DND-41 (cell line): ENCODE measurements around the gene SLC25A45.
A peak's percentile ranks its signal among the peaks of the same experiment; 100 is the strongest.

Experiments used
- EZH2 ChIP-seq: IDR thresholded peaks from 3 replicates; pipeline ENCODE4 v1.6.1; 2012; ENCODE audit warnings: borderline replicate concordance, low read depth, mild to moderate bottlenecking, moderate library complexity, low read length, inconsistent platforms; ENCODE audit not compliant: severe bottlenecking
- TF ChIP-seq, protein P1 (sequence below): IDR thresholded peaks from 2 replicates; pipeline ENCODE4 v1.5.1; 2012; ENCODE audit warnings: borderline replicate concordance, low read length, moderate library complexity, mild to moderate bottlenecking; ENCODE audit not compliant: poor library complexity, severe bottlenecking; ENCODE audit errors: extremely low read depth

DNA sequence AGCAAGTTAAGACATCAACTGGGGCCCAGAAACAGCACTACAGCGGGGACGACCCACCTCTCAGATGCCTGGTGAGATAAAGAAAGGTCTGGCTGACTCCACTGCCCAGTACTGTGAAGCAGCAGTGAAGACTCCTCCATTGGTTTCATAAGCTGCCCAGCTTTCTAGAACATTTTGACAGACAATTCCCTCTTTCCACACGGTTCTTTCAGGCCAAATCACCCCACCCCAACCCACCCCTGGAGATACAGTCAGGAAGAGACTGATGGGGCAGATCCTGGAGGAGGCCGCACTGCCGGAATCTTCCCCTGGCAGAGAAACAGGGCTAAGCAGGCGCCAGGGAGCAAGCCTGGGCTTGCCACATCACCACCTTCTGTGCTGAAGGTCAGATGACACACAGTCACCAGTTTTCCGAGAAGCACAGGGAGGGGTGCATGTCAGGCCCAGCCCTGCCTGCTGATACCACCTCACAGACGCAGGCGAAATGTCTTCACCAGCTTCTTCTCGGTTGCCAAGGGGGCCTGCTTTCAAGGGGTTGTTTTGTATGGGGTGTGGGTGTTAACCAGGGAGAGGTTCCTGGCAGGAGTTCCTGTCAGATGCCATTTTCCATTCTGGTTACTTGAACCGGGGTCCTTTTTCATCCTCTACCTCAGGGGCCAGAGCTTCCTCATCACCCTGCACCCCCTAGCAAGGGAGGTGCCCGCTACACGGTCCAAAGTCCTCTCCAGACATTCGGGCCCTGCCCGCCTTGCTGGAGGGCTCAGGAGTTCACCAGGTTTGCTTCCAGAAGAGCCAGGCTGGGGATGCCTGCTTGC, 38.7 kb upstream of the SLC25A45 start:
- TF ChIP-seq, protein P1, sequence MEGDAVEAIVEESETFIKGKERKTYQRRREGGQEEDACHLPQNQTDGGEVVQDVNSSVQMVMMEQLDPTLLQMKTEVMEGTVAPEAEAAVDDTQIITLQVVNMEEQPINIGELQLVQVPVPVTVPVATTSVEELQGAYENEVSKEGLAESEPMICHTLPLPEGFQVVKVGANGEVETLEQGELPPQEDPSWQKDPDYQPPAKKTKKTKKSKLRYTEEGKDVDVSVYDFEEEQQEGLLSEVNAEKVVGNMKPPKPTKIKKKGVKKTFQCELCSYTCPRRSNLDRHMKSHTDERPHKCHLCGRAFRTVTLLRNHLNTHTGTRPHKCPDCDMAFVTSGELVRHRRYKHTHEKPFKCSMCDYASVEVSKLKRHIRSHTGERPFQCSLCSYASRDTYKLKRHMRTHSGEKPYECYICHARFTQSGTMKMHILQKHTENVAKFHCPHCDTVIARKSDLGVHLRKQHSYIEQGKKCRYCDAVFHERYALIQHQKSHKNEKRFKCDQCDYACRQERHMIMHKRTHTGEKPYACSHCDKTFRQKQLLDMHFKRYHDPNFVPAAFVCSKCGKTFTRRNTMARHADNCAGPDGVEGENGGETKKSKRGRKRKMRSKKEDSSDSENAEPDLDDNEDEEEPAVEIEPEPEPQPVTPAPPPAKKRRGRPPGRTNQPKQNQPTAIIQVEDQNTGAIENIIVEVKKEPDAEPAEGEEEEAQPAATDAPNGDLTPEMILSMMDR, result peak; percentile 0
- TF ChIP-seq EZH2, result no peak
